Measurements from ENCODE around the gene DOK1. TPM values are rescaled to one million over a fixed set of nuclear protein-coding genes. Genes with fewer than 3 reads are reported as not detected.

DOK1 gene
- total RNA-seq, 1 donor from 2014 or later: 11.9 TPM

GRCh38 chr2:74528600-74529356, 25.7 kb upstream of the DOK1 start:
- H3K4me3 Mint-ChIP-seq: peak overlapping the region; percentile 90
- H3K4me1 Mint-ChIP-seq: peaks cover 27% of the 10 kb centered on the region
- H3K27me3 Mint-ChIP-seq (ENCODE audit: low read depth): peaks cover 2% of the 10 kb centered on the region
- H3K36me3 Mint-ChIP-seq: peaks cover 24% of the 10 kb centered on the region
- no peak for DNase-seq (ENCODE audit: low spot score in 2 of 2, unreplicated experiment in 2 of 2)
- peaks cover 6% of the 10 kb centered on the region for H3K9me3 Mint-ChIP-seq
- no peak for TF ChIP-seq CTCF (IDR thresholded peaks at IDR 0.05; ENCODE audit: unreplicated experiment)
- H3K27ac Mint-ChIP-seq: peak overlapping the region; percentile 89

DNA sequence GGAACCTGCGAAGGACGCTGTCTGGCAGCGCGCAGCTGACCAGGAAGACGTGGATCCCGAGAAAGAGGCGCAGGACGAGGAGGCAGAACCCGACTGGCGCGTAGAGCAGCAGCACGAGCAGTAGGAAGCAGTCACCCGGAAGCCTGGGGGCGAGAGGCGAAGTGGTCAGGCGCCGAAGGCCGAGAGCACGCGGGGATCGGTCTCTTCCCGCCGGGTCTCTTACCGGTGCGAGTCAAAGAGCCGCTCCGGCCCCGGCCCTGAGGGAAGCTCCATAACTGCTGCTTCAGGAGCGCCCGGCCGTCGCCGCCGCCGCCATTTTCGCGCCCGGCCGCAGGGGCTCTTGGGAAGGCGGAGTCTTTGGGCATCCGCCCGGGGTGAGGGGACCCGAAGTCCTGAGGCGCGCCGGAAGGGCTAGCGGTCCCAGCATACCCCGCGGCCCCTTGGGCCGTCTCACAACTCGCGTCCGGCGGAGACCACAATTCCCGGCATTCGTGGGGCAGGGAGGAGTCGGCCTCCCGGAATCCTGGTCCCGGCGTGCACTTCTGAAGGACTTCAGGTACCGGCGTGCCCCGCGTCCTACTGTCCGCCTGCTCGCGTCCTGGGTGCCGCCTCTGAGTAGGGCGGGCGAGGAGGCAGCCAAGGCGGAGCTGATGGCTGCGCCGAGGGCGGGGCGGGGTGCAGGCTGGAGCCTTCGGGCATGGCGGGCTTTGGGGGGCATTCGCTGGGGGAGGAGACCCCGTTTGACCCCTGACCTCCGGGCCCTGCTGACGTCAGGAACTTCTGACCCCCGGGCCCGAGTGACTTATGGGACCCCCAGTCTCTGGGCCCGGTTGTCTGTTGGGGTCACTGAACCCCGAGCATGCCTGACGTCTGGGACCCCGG, 24.9 kb upstream of the DOK1 start, which contains the start of the genes AUP1 and HTRA2:
TSS of gene AUP1 (minus strand) at position 350 of the 882 bp plus-strand sequence. CDS start at position 273, 77 bp downstream.
TSS of gene HTRA2 (plus strand) at position 577 of the 882 bp plus-strand sequence. CDS start at position 651, 74 bp downstream.
- H3K4me1 Mint-ChIP-seq: peaks cover 27% of the 10 kb centered on the region
- H3K4me3 Mint-ChIP-seq: peak within 1 kb of the TSS; percentile 90
- no peaks in the 10 kb centered on the region for H3K27me3 Mint-ChIP-seq (ENCODE audit: low read depth)
- peak within 1 kb of the TSS; percentile 89 for H3K27ac Mint-ChIP-seq
- TF ChIP-seq CTCF (IDR thresholded peaks at IDR 0.05; ENCODE audit: unreplicated experiment): no peak
- peaks cover 24% of the 10 kb centered on the region for H3K36me3 Mint-ChIP-seq
- peak; percentile 86 to 91 for DNase-seq (ENCODE audit: low spot score in 2 of 2, unreplicated experiment in 2 of 2)
- H3K9me3 Mint-ChIP-seq: peaks cover 6% of the 10 kb centered on the region

DNA sequence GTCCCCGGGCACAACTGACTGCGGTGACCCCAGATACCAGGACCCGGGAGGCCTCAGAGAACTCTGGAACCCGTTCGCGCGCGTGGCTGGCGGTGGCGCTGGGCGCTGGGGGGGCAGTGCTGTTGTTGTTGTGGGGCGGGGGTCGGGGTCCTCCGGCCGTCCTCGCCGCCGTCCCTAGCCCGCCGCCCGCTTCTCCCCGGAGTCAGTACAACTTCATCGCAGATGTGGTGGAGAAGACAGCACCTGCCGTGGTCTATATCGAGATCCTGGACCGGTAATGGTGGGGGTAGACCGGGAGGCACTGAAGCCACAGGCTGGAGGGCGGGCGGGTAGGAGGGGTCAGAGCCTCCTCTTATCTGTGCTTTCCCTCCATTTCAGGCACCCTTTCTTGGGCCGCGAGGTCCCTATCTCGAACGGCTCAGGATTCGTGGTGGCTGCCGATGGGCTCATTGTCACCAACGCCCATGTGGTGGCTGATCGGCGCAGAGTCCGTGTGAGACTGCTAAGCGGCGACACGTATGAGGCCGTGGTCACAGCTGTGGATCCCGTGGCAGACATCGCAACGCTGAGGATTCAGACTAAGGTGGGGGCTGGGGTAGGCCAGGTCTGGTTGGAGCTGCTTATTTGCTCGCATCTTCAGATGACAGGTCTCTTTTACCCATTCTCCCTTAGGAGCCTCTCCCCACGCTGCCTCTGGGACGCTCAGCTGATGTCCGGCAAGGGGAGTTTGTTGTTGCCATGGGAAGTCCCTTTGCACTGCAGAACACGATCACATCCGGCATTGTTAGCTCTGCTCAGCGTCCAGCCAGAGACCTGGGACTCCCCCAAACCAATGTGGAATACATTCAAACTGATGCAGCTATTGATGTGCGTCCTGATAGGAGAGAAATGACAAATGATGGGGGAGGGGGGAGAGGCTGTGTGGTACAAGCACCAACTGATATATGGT, 24.0 kb upstream of the DOK1 start:
- Mint-ChIP-seq H3K9me3 (peaks cover 6% of the 10 kb centered on the region), H3K36me3 (peaks cover 18% of the 10 kb centered on the region), H3K27me3 (ENCODE audit: low read depth) (no peaks in the 10 kb centered on the region), H3K4me1 (peaks cover 27% of the 10 kb centered on the region), H3K4me3 (peak overlapping the region; percentile 90), H3K27ac (no peak overlapping the region)
- DNase-seq (ENCODE audit: low spot score in 2 of 2, unreplicated experiment in 2 of 2): peak in 1 of 2 experiments; percentile 55
- no peak for TF ChIP-seq CTCF (IDR thresholded peaks at IDR 0.05; ENCODE audit: unreplicated experiment)

GRCh38 chr2:74531666-74532065, 22.9 kb upstream of the DOK1 start:
- Mint-ChIP-seq H3K4me3 (no peak overlapping the region), H3K27ac (no peak overlapping the region), H3K9me3 (peaks cover 2% of the 10 kb centered on the region), H3K36me3 (peaks cover 10% of the 10 kb centered on the region), H3K27me3 (ENCODE audit: low read depth) (no peaks in the 10 kb centered on the region), H3K4me1 (peaks cover 27% of the 10 kb centered on the region)
- DNase-seq (ENCODE audit: low spot score in 2 of 2, unreplicated experiment in 2 of 2): no peak
- TF ChIP-seq CTCF (IDR thresholded peaks at IDR 0.05; ENCODE audit: unreplicated experiment): no peak

DNA sequence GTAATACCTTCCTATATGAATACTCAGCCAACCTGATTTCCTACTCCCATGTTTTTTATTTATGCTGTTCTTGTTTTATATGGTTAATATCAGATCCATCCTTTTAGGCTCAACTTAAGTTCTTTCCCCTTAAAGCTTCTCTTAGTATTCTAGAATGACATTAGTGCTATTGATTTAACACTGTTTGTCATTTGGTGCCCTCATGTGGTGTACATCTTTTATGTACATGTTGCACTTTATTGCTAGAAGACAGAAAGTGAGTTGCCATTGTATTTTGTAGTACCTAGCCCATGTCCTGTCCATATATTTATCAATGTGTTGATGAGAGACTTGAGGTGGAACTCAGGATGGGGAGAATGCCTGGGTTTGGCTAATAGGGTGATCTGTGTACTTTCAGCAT, 22.3 kb upstream of the DOK1 start:
- Mint-ChIP-seq H3K27me3 (ENCODE audit: low read depth) (no peaks in the 10 kb centered on the region), H3K36me3 (peaks cover 5% of the 10 kb centered on the region), H3K9me3 (no peaks in the 10 kb centered on the region), H3K4me1 (peaks cover 27% of the 10 kb centered on the region), H3K27ac (no peak overlapping the region), H3K4me3 (peak overlapping the region; percentile 41)
- no peak for DNase-seq (ENCODE audit: low spot score in 2 of 2, unreplicated experiment in 2 of 2)
- TF ChIP-seq CTCF (IDR thresholded peaks at IDR 0.05; ENCODE audit: unreplicated experiment): no peak
